IMR-90 (cell line): ENCODE results near the gene CA12. TPM values are rescaled to one million over a fixed set of nuclear protein-coding genes. Genes with fewer than 3 reads are reported as not detected.

Experiments used
- ATAC-seq: fragments of 200-7000 bp; cut with Tn5 transposase; 2 replicates; pipeline ENCODE4 v1.9.1; 2020; ENCODE audit warnings: low read depth, mild to moderate bottlenecking, moderate library complexity
- BruUV-seq: library from RNA; stranded (reverse); fragments of 400-500 nt; replicated peaks from 2 replicates; lab custom pipeline; 2021; lab: Mats Ljungman, UMichigan
- CTCF ChIA-PET: fragments of 300-600 bp; formaldehyde crosslinking; extraction: SDS; loops from one replicate; lab custom pipeline; 2021; ENCODE audit warnings: antibody characterized with exemption; lab: Yijun Ruan, JAX
- POLR2A ChIA-PET: fragments of 300-600 bp; sonication (Branson Sonifier 250); formaldehyde crosslinking; loops from one replicate; lab custom pipeline; 2022; ENCODE audit warnings: antibody characterized with exemption; ENCODE audit not compliant: unreplicated experiment; lab: Charles Lee
- DNase-seq: peaks from one replicate; pipeline ENCODE4 v3.0.0; 2013
- H2AFZ ChIP-seq: replicated peaks from 2 replicates; pipeline ENCODE3; 2013; ENCODE audit warnings: low read length, mild to moderate bottlenecking; ENCODE audit not compliant: poor library complexity
- H2AK5ac ChIP-seq: 2 replicates; pipeline ENCODE4 v1.6.1; 2013; ENCODE audit warnings: low read depth, low read length, inconsistent platforms
- H2AK9ac ChIP-seq: replicated peaks from 2 replicates; pipeline ENCODE3; 2013; ENCODE audit warnings: mild to moderate bottlenecking, low read depth, low read length, moderate library complexity; ENCODE audit not compliant: poor library complexity
- H2BK120ac ChIP-seq: 2 replicates; pipeline ENCODE4 v1.6.1; 2013; ENCODE audit warnings: low read depth, low read length, inconsistent platforms
- H2BK15ac ChIP-seq: 3 replicates; pipeline ENCODE4 v1.6.1; 2013; ENCODE audit warnings: low read depth, low read length, inconsistent platforms
- H2BK20ac ChIP-seq: 2 replicates; pipeline ENCODE4 v1.6.1; 2013; ENCODE audit warnings: low read depth, mild to moderate bottlenecking, inconsistent platforms, low read length, moderate library complexity
- H2BK5ac ChIP-seq: 2 replicates; pipeline ENCODE4 v1.6.1; 2013; ENCODE audit warnings: mild to moderate bottlenecking, low read depth, low read length, inconsistent platforms; ENCODE audit not compliant: poor library complexity, severe bottlenecking
- H3K14ac ChIP-seq: replicated peaks from 2 replicates; pipeline ENCODE4 v1.6.1; 2013; ENCODE audit warnings: low read depth, low read length, inconsistent platforms
- H3K18ac ChIP-seq: 2 replicates; pipeline ENCODE4 v1.6.1; 2013; ENCODE audit warnings: low read depth, low read length, control low read depth
- H3K23ac ChIP-seq: 2 replicates; pipeline ENCODE4 v1.6.1; 2013; ENCODE audit warnings: low read depth, low read length, inconsistent platforms
- H3K27ac ChIP-seq: 2 replicates; pipeline ENCODE4 v1.5.1; 2013; ENCODE audit warnings: mild to moderate bottlenecking, control low read depth, low read length; ENCODE audit not compliant: insufficient read depth
- H3K27me3 ChIP-seq: 2 replicates; pipeline ENCODE4 v1.6.1; 2013; ENCODE audit warnings: low read length; ENCODE audit not compliant: control insufficient read depth, insufficient read depth
- H3K36me3 ChIP-seq: 2 replicates; pipeline ENCODE4 v1.6.1; 2013; ENCODE audit warnings: low read length, mixed read lengths; ENCODE audit not compliant: control insufficient read depth, insufficient read depth
- H3K4ac ChIP-seq: 2 replicates; pipeline ENCODE4 v1.6.1; 2013; ENCODE audit warnings: low read depth, low read length, inconsistent platforms
- H3K4me1 ChIP-seq: 2 replicates; pipeline ENCODE4 v1.6.1; 2013; ENCODE audit warnings: low read length, mixed read lengths; ENCODE audit not compliant: control insufficient read depth, insufficient read depth
- H3K4me2 ChIP-seq: 2 replicates; pipeline ENCODE4 v1.6.1; 2013; ENCODE audit warnings: low read depth, mild to moderate bottlenecking, control low read depth, low read length, moderate library complexity
- H3K4me3 ChIP-seq: 2 replicates; pipeline ENCODE4 v1.5.1; 2013; ENCODE audit warnings: low read depth, mild to moderate bottlenecking, control low read depth, low read length, moderate library complexity; ENCODE audit not compliant: insufficient read depth
- H3K56ac ChIP-seq: 2 replicates; pipeline ENCODE4 v1.6.1; 2013; ENCODE audit warnings: low read length, inconsistent platforms; ENCODE audit not compliant: insufficient read depth; ENCODE audit errors: extremely low read depth
- H3K79me1 ChIP-seq, 2 experiments: 2 replicates each; pipeline ENCODE4 v1.6.1; 2013; ENCODE audit warnings: low read length in 2 of 2, inconsistent platforms in 1 of 2, low read depth in 1 of 2
- H3K9ac ChIP-seq: 2 replicates; pipeline ENCODE4 v1.6.1; 2013; ENCODE audit warnings: low read depth, low read length, control low read depth
- H3K9me1 ChIP-seq: 2 replicates; pipeline ENCODE4 v1.6.1; 2013; ENCODE audit warnings: low read length, inconsistent platforms; ENCODE audit not compliant: insufficient read depth
- H3K9me3 ChIP-seq: 2 replicates; pipeline ENCODE4 v1.6.1; 2013; ENCODE audit warnings: low read length; ENCODE audit not compliant: control insufficient read depth, insufficient read depth
- H4K20me1 ChIP-seq: 2 replicates; pipeline ENCODE4 v1.6.1; 2013; ENCODE audit warnings: low read length, inconsistent platforms; ENCODE audit not compliant: insufficient read depth
- H4K5ac ChIP-seq: 2 replicates; pipeline ENCODE4 v1.6.1; 2013; ENCODE audit warnings: mild to moderate bottlenecking, low read depth, low read length, control low read depth
- H4K8ac ChIP-seq, 2 experiments: 2 replicates each; pipeline ENCODE4 v1.6.1; 2013; ENCODE audit warnings: low read depth in 2 of 2, low read length in 2 of 2, control low read depth in 1 of 2, inconsistent platforms in 1 of 2
- H4K91ac ChIP-seq: 2 replicates; pipeline ENCODE4 v1.6.1; 2013; ENCODE audit warnings: low read depth, low read length, inconsistent platforms; ENCODE audit not compliant: insufficient read depth
- BHLHE40 ChIP-seq: fragments of 150-350 bp; IDR thresholded peaks from 2 replicates; pipeline ENCODE4 v1.6.1; 2016; ENCODE audit warnings: mild to moderate bottlenecking, low read depth, low read length
- MAFK ChIP-seq: IDR thresholded peaks from 2 replicates; pipeline ENCODE4 v1.6.1; 2012; ENCODE audit warnings: low read depth, low read length, improper control_type of control experiment
- MAZ ChIP-seq: IDR thresholded peaks from 2 replicates; pipeline ENCODE4 v1.6.1; 2012; ENCODE audit warnings: low read depth, mild to moderate bottlenecking, low read length, improper control_type of control experiment, moderate library complexity, borderline replicate concordance
- MXI1 ChIP-seq: IDR thresholded peaks from 2 replicates; pipeline ENCODE4 v1.6.1; 2012; ENCODE audit warnings: low read depth, mild to moderate bottlenecking, low read length, moderate library complexity, borderline replicate concordance
- RAD21 ChIP-seq: IDR thresholded peaks from 2 replicates; pipeline ENCODE4 v1.6.1; 2012; ENCODE audit warnings: low read length, improper control_type of control experiment
- RCOR1 ChIP-seq: IDR thresholded peaks from 2 replicates; pipeline ENCODE4 v1.6.1; 2012; ENCODE audit warnings: mild to moderate bottlenecking, low read length, improper control_type of control experiment; ENCODE audit not compliant: insufficient replicate concordance
- RFX5 ChIP-seq: IDR thresholded peaks from 2 replicates; pipeline ENCODE4 v1.8.0; 2012; ENCODE audit warnings: low read depth, mild to moderate bottlenecking, low read length, moderate library complexity
- WGBS, 2 experiments: methylation state at CpG; one replicate each; pipeline versions ENCODE4 v1.1.5 to v1.1.7; 2013; ENCODE audit warnings: missing lambda C conversion rate in 2 of 2; ENCODE audit not compliant: insufficient read length in 1 of 2; ENCODE audit errors: extremely low coverage in 2 of 2; 5-methylcytosine and 5-hydroxymethylcytosine counted together
- dilution Hi-C: fragments of 300-500 bp; cut with HindIII; formaldehyde crosslinking; loops from one replicate; pipeline ENCODE4 v1.14.3; 2018; ENCODE audit warnings: low sequenced_read_pairs; ENCODE audit not compliant: unreplicated experiment
- in situ Hi-C: fragments of 300-500 bp; cut with MboI; formaldehyde crosslinking; loops from 3 replicates; pipeline ENCODE4 v1.14.3; 2019; ENCODE audit warnings: low sequenced_read_pairs, inconsistent platforms, mixed read lengths
- intact Hi-C: fragments of 100-400 bp; cut with micrococcal nuclease; formaldehyde crosslinking; loops from 2 replicates; pipeline ENCODE4 v1.10.0; 2022
- polyA plus RNA-seq, 3 experiments: library from polyadenylated mRNA; depleted of rRNA; stranded (reverse); fragments of >200 nt; gene quantifications; 2 replicates each; pipeline ENCODE4 v1.2.3, GENCODE V29; 2012; ENCODE audit warnings: low replicate concordance in 1 of 3
- total RNA-seq: library from RNA; depleted of rRNA; stranded (reverse); fragments of >200 nt; gene quantifications from 2 replicates; pipeline ENCODE4 v1.2.3, GENCODE V29; 2012
- TF ChIP-seq, protein P1 (sequence below): conservative IDR thresholded peaks from 2 replicates; pipeline ENCODE4 v1.5.1; 2012; ENCODE audit warnings: mild to moderate bottlenecking, low read depth, low read length, improper control_type of control experiment
- TF ChIP-seq, protein P2 (sequence below): fragments of 150-350 bp; IDR thresholded peaks from 2 replicates; pipeline ENCODE4 v1.6.1; 2017; ENCODE audit warnings: mild to moderate bottlenecking, antibody characterized with exemption, low read length, low read depth
- TF ChIP-seq, protein P3 (sequence below): fragments of 150-350 bp; IDR thresholded peaks from 2 replicates; pipeline ENCODE4 v1.6.1; 2016; ENCODE audit warnings: low read depth, mild to moderate bottlenecking, low read length, moderate library complexity, borderline replicate concordance

Gene CA12
- total and polyA plus RNA-seq, 2 of the 4 experiments (the other 2 are of a cell fraction) = 33.7 to 52.6 TPM

DNA sequence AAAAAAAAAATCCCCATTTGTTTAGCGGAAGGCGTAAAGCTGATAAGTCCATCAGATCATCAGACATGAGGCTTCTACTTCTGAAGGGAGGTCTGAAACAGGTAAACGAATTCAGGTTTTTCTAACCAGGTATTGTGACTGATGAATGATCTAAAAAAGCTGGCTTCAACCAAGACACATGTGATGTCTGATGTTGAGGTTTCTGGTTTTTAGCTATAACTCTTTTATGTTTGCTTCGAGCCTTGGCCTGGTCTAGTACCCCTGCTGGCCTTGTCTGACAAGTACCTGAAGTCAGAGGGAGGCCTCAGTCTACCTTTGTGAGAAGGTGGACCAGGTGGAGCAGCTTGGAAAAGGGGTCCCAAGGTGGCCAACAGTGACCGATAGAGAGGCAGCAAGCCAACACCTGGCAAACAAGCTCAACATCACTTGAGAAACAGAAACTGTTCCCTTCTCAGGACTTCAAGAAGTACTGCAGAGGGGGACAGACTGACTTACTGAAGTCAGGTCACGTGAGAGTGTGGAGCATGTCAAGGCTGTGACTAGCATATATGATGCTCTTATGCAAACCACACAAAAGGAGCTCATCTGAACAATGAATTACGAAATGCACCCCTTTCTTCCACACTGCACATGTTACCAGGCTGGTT, 33.0 kb upstream of the CA12 start:
- no peak overlapping the region for H2BK5ac ChIP-seq
- H3K27ac ChIP-seq = no peak overlapping the region
- no peaks in the 10 kb centered on the region for H4K20me1 ChIP-seq
- no CpG with 5 or more reads among the region's 7 CpGs for WGBS, 2 experiments
- ChIA-PET CTCF (interaction anchor here (0.7 to 1.0 kb wide), 2 partner anchors 12 to 35 kb away, joined by 3 to 4 read pairs; no protein-coding TSS in a partner anchor), POLR2A (no interaction called here)
- in situ Hi-C loops (loop anchor here (25.0 kb wide), 1 partner anchor 252 kb away; the partner anchor contains the start of gene RPS27L), intact Hi-C loops (no loop called here), dilution Hi-C loops (no loop called here)
- H3K9me1 ChIP-seq = no peaks in the 10 kb centered on the region
- H2BK120ac ChIP-seq = no peak overlapping the region
- peaks cover 14% of the 10 kb centered on the region for H3K27me3 ChIP-seq
- H3K18ac ChIP-seq = no peak overlapping the region
- no peak overlapping the region for H3K56ac ChIP-seq
- H2AFZ ChIP-seq = peak overlapping the region; percentile 3
- H3K9ac ChIP-seq = no peak overlapping the region
- H3K79me1 ChIP-seq = no peaks in the 10 kb centered on the region
- no peak overlapping the region for H4K8ac ChIP-seq
- H3K14ac ChIP-seq = no peak overlapping the region
- H3K9me3 ChIP-seq = no peaks in the 10 kb centered on the region; the same call in 1 of the 2 replicates
- H3K4me2 ChIP-seq = no peak overlapping the region
- TF ChIP-seq RCOR1 = no peak
- TF ChIP-seq MAZ = no peak
- TF ChIP-seq, protein P1, sequence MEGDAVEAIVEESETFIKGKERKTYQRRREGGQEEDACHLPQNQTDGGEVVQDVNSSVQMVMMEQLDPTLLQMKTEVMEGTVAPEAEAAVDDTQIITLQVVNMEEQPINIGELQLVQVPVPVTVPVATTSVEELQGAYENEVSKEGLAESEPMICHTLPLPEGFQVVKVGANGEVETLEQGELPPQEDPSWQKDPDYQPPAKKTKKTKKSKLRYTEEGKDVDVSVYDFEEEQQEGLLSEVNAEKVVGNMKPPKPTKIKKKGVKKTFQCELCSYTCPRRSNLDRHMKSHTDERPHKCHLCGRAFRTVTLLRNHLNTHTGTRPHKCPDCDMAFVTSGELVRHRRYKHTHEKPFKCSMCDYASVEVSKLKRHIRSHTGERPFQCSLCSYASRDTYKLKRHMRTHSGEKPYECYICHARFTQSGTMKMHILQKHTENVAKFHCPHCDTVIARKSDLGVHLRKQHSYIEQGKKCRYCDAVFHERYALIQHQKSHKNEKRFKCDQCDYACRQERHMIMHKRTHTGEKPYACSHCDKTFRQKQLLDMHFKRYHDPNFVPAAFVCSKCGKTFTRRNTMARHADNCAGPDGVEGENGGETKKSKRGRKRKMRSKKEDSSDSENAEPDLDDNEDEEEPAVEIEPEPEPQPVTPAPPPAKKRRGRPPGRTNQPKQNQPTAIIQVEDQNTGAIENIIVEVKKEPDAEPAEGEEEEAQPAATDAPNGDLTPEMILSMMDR = no peak
- TF ChIP-seq MXI1 = no peak
- no peak for TF ChIP-seq BHLHE40
- TF ChIP-seq, protein P2, sequence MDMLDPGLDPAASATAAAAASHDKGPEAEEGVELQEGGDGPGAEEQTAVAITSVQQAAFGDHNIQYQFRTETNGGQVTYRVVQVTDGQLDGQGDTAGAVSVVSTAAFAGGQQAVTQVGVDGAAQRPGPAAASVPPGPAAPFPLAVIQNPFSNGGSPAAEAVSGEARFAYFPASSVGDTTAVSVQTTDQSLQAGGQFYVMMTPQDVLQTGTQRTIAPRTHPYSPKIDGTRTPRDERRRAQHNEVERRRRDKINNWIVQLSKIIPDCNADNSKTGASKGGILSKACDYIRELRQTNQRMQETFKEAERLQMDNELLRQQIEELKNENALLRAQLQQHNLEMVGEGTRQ = no peak
- TF ChIP-seq MAFK = no peak
- TF ChIP-seq RFX5 = no peak
- TF ChIP-seq RAD21 = no peak
- TF ChIP-seq, protein P3, sequence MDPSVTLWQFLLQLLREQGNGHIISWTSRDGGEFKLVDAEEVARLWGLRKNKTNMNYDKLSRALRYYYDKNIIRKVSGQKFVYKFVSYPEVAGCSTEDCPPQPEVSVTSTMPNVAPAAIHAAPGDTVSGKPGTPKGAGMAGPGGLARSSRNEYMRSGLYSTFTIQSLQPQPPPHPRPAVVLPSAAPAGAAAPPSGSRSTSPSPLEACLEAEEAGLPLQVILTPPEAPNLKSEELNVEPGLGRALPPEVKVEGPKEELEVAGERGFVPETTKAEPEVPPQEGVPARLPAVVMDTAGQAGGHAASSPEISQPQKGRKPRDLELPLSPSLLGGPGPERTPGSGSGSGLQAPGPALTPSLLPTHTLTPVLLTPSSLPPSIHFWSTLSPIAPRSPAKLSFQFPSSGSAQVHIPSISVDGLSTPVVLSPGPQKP = no peak
- no peak overlapping the region for H3K4me3 ChIP-seq
- DNase-seq = no peak
- no peak overlapping the region for H3K4ac ChIP-seq
- no peaks in the 10 kb centered on the region for H3K4me1 ChIP-seq
- no peak overlapping the region for H4K91ac ChIP-seq
- H3K23ac ChIP-seq = no peak overlapping the region
- H2AK5ac ChIP-seq = no peak overlapping the region
- ATAC-seq = no peak
- BruUV-seq = no TSS peak
- no peak overlapping the region for H2BK15ac ChIP-seq
- no peak overlapping the region for H2BK20ac ChIP-seq
- no peak overlapping the region for H2AK9ac ChIP-seq
- no peak overlapping the region for H4K5ac ChIP-seq
- no peaks in the 10 kb centered on the region for H3K36me3 ChIP-seq
